ENCODE data around the gene NME8.

DNA sequence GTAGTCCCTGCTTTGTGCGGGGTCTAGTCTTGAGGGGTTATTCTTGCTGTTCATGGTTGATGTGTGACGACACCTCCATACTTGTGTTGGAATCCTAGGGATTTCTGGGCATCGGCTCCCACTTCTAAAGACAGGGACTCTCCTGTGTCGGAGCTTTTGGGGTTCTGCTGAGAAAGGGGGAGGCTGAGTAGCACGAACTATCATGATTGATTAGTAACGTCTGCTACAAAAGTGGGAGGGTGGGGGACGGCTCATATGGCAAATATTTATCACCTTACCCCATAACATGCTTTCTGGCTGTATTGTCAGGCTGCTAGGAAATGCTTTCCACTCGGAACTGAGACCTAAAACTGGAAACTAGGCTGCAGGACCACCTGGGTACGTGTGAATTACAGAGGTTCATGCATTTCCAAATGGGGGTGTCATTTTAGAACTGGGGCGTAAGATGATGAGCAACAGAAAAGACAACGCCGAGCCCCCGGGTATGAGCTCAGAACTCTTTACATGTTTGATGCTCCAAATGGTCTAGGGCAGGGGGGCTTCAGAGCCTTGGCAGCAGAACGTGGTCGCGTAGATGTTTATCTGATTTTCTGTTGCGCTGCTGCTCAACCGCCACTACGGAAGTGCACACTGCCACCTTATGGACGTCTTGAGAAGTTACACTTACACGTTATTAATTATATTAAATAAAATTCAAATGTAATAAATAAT, 15.1 kb upstream of the NME8 start:
- TF ChIP-seq, protein P1, sequence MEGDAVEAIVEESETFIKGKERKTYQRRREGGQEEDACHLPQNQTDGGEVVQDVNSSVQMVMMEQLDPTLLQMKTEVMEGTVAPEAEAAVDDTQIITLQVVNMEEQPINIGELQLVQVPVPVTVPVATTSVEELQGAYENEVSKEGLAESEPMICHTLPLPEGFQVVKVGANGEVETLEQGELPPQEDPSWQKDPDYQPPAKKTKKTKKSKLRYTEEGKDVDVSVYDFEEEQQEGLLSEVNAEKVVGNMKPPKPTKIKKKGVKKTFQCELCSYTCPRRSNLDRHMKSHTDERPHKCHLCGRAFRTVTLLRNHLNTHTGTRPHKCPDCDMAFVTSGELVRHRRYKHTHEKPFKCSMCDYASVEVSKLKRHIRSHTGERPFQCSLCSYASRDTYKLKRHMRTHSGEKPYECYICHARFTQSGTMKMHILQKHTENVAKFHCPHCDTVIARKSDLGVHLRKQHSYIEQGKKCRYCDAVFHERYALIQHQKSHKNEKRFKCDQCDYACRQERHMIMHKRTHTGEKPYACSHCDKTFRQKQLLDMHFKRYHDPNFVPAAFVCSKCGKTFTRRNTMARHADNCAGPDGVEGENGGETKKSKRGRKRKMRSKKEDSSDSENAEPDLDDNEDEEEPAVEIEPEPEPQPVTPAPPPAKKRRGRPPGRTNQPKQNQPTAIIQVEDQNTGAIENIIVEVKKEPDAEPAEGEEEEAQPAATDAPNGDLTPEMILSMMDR (IDR thresholded peaks at IDR 0.05), result peak; percentile 37 to 58 (median 55)
- TF ChIP-seq EP300 (IDR thresholded peaks at IDR 0.05) (no peak), POLR2A (IDR thresholded peaks at IDR 0.05) (no peak)

All from ovary (tissue), 3 donors.